Smooth muscle cell of the umbilical artery (primary cell): Measurements from ENCODE around the gene ZFHX3. TPM values are rescaled to one million over a fixed set of nuclear protein-coding genes. Genes with fewer than 3 reads are reported as not detected.

Experiments used
- total RNA-seq: library from RNA; depleted of rRNA; stranded (reverse); fragments of >200 nt; gene quantifications from 2 replicates; pipeline ENCODE4 v1.2.3, GENCODE V29; 2014

The ZFHX3 gene
- total RNA-seq = 4.8 and 11.3 TPM in 2 replicates

DNA sequence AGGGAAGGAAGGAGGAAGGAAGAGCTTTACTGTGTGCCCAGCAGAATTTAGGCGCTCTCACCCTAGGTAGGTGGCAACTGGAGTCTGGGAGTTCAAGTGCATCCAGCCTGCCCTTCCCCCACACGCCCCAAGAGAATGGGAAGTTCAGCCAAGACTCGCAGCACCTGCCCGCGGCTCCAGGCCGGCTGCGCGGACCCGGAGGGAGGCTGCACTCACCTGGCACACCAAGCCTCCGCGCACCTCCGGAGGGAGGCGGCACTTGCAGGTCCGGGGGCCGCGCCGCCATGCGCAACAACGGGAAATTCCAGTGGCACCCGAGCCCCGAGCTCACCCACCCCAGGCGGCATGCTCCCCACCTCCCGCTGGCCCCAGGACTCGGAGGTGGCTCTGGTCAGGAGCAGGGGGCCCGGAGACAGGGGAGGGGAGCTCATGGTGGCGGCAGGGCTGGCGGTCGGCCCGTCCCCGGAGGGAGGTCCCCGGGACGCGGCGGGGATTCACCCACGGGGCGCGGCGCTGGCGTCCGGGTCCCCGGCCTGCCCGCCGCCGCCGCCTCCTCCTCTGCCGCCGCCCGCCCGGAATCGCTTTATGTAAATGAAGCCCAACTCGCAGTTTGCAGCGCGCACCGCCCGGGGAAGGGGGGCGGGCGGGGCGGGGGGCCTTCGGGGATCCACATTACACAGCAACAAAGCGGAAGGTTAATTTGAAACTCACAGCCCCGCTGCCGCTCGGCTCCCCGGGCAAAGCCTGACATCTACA, at the start of gene ZFHX3:
Gene ZFHX3, minus strand, starts transcription at position 593 of the 756 bp plus-strand sequence. CDS start 87,983 bp downstream, outside the sequence.

